Inflammatory macrophage treated with lipopolysaccharide for 4 hours (primary cell): ENCODE results near the gene B3GNT9.

Experiments
- DNase-seq: peaks from one replicate; pipeline ENCODE4 v3.0.0-alpha.2; 2020

The B3GNT9 gene

DNA sequence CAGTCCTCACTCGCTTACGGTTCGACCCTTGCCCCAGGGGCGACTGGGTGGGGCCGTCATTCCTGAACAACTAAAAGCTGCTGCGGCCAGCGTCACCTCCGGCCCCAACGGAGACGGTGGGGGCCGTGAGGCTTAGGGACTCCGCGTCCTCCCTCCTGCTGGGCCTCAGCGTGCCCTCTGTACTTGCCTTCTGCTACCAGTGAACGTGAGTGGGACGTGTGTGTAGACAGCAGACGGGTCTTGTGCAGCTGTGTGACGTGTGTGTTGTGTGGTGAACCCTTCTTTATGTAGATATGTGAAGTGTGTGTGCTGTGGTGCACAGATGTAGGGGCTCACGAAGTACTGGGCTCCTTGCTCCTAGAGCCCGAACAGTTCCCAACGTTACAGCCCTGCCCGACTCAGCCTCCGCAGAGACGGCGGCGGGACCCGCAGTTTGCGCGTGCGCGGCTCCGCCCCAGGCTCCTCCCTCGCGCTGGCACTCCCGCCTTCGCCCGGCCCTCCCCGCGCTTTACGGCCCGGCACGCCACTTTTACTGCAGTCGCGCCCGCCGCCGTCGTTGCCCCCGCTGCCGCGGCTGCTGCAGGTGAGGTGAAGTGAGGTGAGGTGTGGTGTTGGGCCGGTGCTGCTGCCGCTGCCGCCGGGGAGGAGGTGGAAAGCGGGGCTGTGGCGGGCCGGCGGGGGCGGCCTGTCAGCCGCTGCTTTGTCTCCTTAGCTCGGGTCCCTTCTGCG, 41.2 kb downstream of the B3GNT9 start, which contains the start of gene PHAF1:
Gene PHAF1, plus strand, starts transcription at position 535 of the 729 bp plus-strand sequence. CDS start 235 bp downstream, outside the sequence.
- peak; percentile 91 for DNase-seq

DNA sequence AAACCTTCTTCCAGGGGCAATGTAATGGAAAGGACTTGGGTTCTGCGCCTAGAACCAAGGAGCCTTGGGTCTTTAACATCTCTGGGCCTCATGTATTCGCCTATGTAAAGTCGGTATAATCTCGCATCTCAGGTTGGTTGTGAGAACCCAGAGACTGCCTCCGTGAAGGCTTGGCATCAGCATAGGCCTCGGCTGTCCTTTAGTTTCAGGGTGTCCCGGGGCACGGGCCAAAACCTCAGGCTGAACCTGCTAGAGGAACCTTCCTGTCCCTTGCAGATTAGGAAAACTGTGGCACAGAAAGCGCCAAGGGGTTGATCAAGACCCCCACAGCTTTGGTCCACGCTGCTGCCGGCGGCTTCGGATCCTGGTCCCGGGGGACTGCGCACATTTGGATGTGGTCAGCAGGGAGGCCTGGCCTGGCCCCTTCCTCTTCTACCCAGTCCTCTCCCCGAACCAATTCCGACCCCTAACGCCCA, 41.8 kb downstream of the B3GNT9 start:
- no peak for DNase-seq

DNA sequence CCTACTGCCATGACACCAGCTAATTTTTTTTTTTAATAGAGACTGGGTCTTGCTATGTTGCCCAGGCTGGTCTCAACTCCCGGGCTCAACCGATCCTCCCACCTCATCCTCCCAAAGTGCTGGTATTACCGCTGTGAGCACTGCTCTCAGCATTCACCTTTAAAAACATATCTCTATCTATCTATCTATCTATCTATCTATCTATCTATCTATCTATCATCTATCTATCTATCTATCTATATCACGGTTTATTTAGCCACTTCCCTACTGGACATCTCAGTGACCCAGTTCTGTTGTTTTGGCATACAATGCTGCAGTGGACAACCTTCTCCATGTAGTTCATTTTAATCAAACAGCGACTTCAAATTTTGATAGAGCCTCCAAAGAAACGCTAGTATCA, 42.3 kb downstream of the B3GNT9 start:
- DNase-seq, result no peak

DNA sequence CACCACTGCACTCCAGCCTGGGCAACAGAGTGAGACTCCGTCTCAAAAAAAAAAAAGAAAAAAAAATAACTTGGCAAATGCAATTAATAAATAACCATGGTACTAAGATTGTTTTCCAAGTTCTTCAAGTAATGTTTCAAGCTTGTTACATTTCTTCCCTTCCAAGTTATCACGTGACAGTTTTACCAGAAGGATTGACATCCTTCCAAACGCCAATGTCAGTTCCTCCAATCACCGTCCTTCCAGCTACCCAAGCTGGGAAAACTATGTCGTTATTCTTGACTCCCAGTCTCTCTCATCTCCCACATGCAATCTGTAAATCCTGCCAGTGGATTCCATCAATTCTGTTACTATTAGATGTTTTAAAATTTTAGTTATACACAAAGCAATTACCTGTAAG, 44.9 kb downstream of the B3GNT9 start:
- DNase-seq, result no peak

DNA sequence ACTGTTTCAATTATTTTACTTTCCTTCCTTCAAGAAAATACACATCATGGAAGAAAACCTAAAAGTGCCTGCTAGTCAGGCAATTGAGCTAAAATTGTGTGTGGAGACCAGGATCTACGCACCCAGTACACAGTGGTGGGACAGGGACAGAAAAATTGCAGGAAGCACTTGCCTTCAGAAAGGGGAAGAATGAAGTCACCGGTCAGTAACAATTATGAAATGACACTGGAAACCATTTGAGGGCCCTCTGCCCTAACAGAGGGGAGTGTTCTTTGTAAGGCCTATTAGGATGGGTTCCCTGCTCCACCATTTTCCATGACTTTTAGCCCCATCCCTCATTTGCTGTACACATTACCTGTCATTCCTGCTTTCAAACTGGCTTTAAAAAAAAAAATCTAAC, 45.6 kb downstream of the B3GNT9 start:
- peak; percentile 78 for DNase-seq

DNA sequence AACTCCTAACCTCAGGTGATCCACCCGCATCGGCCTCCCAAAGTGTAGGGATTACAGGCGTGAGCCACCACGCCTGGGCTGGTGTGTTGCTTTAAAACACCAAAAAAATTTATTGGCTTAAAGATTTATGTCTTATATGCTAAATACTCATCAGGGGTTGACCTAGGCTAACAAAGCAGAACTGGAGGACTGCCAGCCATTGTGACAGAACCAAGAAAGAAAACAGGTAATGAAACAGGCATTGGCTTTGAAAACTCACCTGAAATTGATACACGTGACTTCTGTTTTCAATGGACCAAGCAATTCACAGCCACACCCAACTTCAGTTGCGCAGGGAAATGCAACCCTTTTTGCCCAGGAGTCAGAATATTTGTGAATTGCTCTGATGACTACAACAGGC, 46.0 kb downstream of the B3GNT9 start:
- peak; percentile 23 for DNase-seq

DNA sequence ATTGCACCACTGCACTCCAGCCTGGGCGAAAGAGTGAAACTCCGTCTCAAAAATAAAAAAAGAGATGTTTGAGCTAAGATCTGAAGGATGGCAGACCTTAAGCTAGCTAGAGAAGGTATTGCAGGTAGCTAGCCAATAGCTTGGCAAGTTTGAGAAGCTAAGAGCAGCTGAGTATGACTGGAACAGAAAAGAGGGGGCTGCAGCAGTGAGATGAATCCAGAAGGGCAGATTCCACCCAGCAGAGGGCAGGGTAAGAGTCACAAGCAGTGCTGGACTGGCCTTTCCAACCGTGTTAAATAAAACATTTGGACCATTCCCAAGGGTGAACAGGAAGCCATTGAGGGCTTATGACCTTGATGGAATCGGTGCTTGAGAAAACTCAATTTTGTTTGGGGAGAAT, 46.7 kb downstream of the B3GNT9 start:
- DNase-seq, result no peak

DNA sequence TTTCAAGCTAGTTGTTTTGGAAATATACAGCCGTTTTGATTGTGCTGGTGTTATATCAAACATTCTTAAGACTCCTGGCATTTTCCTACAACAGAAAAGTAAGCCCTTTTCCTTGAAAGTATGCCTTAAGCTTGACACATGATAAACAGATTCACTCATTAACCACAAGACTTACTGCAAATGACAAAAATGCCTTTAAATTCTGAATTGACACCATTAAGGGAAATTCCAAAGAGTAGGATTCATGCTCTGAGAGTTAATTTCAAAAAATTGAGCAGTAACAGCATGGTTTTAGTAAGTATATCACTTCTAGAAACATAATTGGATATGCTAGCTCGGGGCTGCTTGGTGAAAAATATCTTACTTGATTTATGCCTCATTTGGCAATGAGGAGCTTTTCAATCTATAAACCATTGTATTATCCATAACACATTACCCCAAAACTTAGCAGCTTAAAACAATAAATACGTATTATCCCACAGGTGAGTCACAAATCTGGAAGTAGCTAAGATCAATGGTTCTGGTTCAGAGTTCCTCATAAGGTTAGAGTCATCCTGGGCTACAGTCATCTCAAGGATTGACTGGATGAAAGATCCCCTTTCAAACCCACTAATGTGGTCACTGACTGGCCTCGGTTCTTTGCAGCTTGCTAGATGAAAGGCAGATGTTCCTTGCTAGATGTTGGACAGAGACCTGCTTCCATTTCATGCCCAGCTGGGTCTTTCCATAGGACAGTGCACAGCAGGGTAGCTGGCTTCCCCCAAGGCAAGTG, 49.3 kb downstream of the B3GNT9 start:
- DNase-seq, result no peak

DNA sequence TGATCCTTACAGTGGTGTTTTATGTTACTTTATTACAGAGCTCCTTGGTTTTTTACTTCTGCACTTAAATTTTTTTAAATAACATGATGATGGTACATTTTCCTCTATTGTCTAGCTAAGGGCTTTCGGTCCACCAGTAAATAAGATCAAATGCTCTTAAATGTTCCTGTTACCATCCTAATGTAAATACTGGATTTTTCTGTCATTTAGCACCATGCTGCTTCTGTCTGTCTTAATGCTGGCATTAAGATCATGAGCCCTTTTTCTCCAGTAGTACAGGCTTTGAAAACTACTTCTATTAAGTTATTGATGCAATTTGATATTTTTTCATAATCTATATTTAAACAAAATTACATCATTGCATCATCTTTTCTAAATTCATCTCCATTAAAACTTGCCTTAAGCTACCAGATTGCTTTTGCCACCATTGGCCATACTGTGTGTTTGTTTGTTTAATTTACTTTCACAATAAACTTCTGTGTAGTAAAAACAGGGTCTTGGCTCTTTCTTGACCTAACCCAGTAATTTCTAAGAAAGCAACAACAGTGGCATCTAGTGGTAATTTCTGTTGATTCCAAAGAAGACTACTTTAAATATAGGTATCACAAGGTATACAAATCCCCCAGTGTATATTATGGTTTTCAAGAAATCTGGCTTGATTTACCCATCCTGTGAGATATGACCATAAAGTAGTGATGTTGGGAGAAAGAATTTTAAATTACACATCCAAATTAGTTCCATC, 50.1 kb downstream of the B3GNT9 start:
- DNase-seq, result peak; percentile 21

DNA sequence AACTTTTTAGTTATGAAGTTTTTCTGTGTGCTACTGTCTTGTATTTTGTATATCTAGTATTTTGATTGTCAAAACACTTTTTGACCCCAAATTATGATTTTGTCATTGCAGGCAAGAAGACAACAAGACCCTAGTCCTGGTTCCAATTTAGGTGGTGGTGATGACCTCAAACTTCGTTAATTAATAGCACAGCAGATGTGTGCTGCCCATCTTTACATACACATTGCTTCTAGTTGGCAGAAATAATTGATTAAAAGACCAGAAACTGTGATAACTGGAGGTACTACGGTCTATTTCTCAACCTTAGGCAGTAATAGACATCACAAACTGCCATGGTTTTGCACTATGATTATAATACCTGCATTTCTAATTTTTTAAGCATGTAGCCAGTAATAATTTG, 52.2 kb downstream of the B3GNT9 start:
- no peak for DNase-seq
